Heart right ventricle (tissue), 16 donors: ENCODE data around the gene RAPGEFL1. TPM values are rescaled to one million over a fixed set of nuclear protein-coding genes. Genes with fewer than 3 reads are reported as not detected.

Experiments
- ATAC-seq, 8 donors: fragments of 200-7000 bp; cut with Tn5 transposase; one replicate each; pipeline ENCODE4 v1.9.1; 2020; ENCODE audit warnings: mild to moderate bottlenecking in 8 of 8, moderate library complexity in 8 of 8, moderate number of reproducible peaks in 1 of 8
- DNase-seq, 2 donors: peaks; one replicate each; pipeline ENCODE4 v3.0.0-alpha.2; 2020
- H3K27ac ChIP-seq, 10 donors: fragments of 200-600 bp; sonication (generic) in 2 of 10; one replicate each; pipeline versions ENCODE4 v1.5.0 to v1.8.0; 2020 to 2022; ENCODE audit warnings: mild to moderate bottlenecking in 3 of 10
- H3K27me3 ChIP-seq, 7 donors: fragments of 200-600 bp; one replicate each; pipeline ENCODE4 v1.8.0; 2021 to 2022; ENCODE audit warnings: mild to moderate bottlenecking in 2 of 7
- H3K36me3 ChIP-seq, 9 donors: fragments of 200-600 bp; sonication (generic) in 1 of 9; one replicate each; pipeline versions ENCODE4 v1.5.0 to v1.8.0; 2020 to 2022; ENCODE audit warnings: mild to moderate bottlenecking in 2 of 9
- H3K4me1 ChIP-seq, 9 donors: fragments of 200-600 bp; sonication (generic) in 1 of 9; one replicate each; pipeline versions ENCODE4 v1.5.0 to v1.8.0; 2020 to 2022; ENCODE audit warnings: mild to moderate bottlenecking in 4 of 9
- H3K4me3 ChIP-seq, 10 donors: fragments of 200-600 bp; sonication (generic) in 2 of 10; one replicate each; pipeline versions ENCODE4 v1.5.0 to v1.8.0; 2020 to 2022; ENCODE audit warnings: mild to moderate bottlenecking in 7 of 10, moderate library complexity in 2 of 10
- H3K9me3 ChIP-seq, 11 donors: fragments of 200-600 bp in 10 of 11; sonication (generic) in 2 of 11; one replicate each; pipeline versions ENCODE4 v1.5.0 to v1.8.0; 2013 to 2022; ENCODE audit warnings: mild to moderate bottlenecking in 2 of 11, control low read depth in 1 of 11, moderate library complexity in 1 of 11
- CTCF ChIP-seq, 9 donors: fragments of 200-600 bp; sonication (generic) in 2 of 9; IDR thresholded peaks; one replicate each; pipeline versions ENCODE4 v1.5.0 to v1.8.0; 2021 to 2022; ENCODE audit warnings: antibody characterized with exemption in 9 of 9, mild to moderate bottlenecking in 5 of 9, moderate library complexity in 1 of 9
- WGBS, 2 donors: extraction: QIAGEN DNeasy Blood & Tissue Kit; methylation state at CpG; one replicate each; pipeline ENCODE4 v1.1.7; 2013; ENCODE audit warnings: inconsistent platforms in 1 of 2; 5-methylcytosine and 5-hydroxymethylcytosine counted together
- intact Hi-C, 10 donors: fragments of 100-400 bp; cut with DNase I; formaldehyde crosslinking; loops; one replicate each; pipeline versions ENCODE4 v1.11.1 to v1.14.2; 2022
- polyA plus RNA-seq, 2 donors: library from polyadenylated mRNA; stranded (reverse); fragments of 200-250 nt; gene quantifications; one replicate each; pipeline ENCODE4 v1.2.3, GENCODE V29; 2013
- total RNA-seq, 10 donors: library from RNA; stranded (reverse); fragmentation: NEBNext Ultra II Directional in 3 of 10; extraction: Animal tissue kit (Norgen Biotek cat#: 25700) in 3 of 10; gene quantifications; one replicate each; pipeline versions ENCODE4 v1.2.1 to v1.2.4, GENCODE V29; 2021 to 2023
- donor health status: Arrhythmogenic right ventricular cardiomyopathy.
- donor health status: ischemic (EF 13 %, LVEDD 7.1; RV severe dilation, severe dysfunction).
- donor health status: healthy with polysubstance abuse.
- donor health status: DM: no; HTN: yes; CAD: no.
- donor health status: DM: no; HTN: no; CAD: no.
- donor health status: ischemic (EF 25% LVEDD 6.9; RV normal size, moderate dysfunction).
- donor health status: ischemic (EF 25% LVEDD 5.7; RV mildly dilated, moderate dysfunction).
- donor health status: healthy.
- donor health status: DM: yes; HTN: yes; CAD: no.
- donor health status: Ischemic cardiomyopathy.
- donor health status: ischemic (EF 35%, LVEDD 5.7; RV mildly dilated, moderate dysfunction).
- donor health status: nonischemic (EF 11% LVEDD 7.7; RV severe dilation, severe dysfunction).
- donor health status: DM: yes; HTN: yes; CAD: no.
- donor health status: PGD.
- donor health status: ischemic (EF 29% LVEDD 5.4; RV normal size, mild dysfunction).
- donor health status: nonischemic (EF 23%, LVEDD 6.1; RV moderate dilation, normal function).

Gene RAPGEFL1
- total and polyA plus RNA-seq, 12 donors: 2.2 to 21.9 (median 3.2) TPM

GRCh38 chr17:40148527-40148926 lies 28.7 kb upstream of the RAPGEFL1 start:
- TF ChIP-seq CTCF (IDR thresholded peaks at IDR 0.05): no peak

GRCh38 chr17:40150276-40150675 lies 27.0 kb upstream of the RAPGEFL1 start:
- peak in 1 of 8 donors; percentile 45 for ATAC-seq
- H3K27ac ChIP-seq: no peak overlapping the region
- no peaks in the 10 kb centered on the region for H3K27me3 ChIP-seq
- no peak for TF ChIP-seq CTCF (IDR thresholded peaks at IDR 0.05)
- no peaks in the 10 kb centered on the region for H3K9me3 ChIP-seq
- H3K4me3 ChIP-seq: no peak overlapping the region
- peaks cover 0 to 44% (median 10%) of the 10 kb centered on the region in 9 donors for H3K4me1 ChIP-seq
- intact Hi-C loops: no loop called here
- WGBS, 2 donors: 72 to 75% methylated on average over 4 of the region's 4 CpGs
- peaks cover 0 to 100% (median 64%) of the 10 kb centered on the region in 9 donors for H3K36me3 ChIP-seq
- no peak for DNase-seq

More at GRCh38 chr17:40148527-40148926, 28.7 kb upstream of the RAPGEFL1 start:
- Histone ChIP-seq H3K27me3 (no peaks in the 10 kb centered on the region), H3K9me3 (no peaks in the 10 kb centered on the region), H3K36me3 (peaks cover 0 to 100% (median 65%) of the 10 kb centered on the region in 9 donors), H3K27ac (no peak overlapping the region), H3K4me3 (no peak overlapping the region), H3K4me1 (peaks cover 0 to 40% (median 9%) of the 10 kb centered on the region in 9 donors)
- intact Hi-C loops: no loop called here
- no peak for DNase-seq
- 79 to 84% methylated on average over 3 of the region's 3 CpGs for WGBS, 2 donors
- ATAC-seq: no peak

GRCh38 chr17:40151414-40151963 lies 25.8 kb upstream of the RAPGEFL1 start:
- no peak for TF ChIP-seq CTCF (IDR thresholded peaks at IDR 0.05)
- intact Hi-C loops: no loop called here
- Histone ChIP-seq H3K9me3 (no peaks in the 10 kb centered on the region), H3K4me1 (peaks cover 0 to 52% (median 13%) of the 10 kb centered on the region in 9 donors), H3K27me3 (no peaks in the 10 kb centered on the region), H3K4me3 (no peak overlapping the region), H3K36me3 (peaks cover 0 to 100% (median 54%) of the 10 kb centered on the region in 9 donors), H3K27ac (peak overlapping the region in 1 of 10 donors; percentile 0)
- DNase-seq (no peak), ATAC-seq (no peak)
- 64 to 73% methylated on average over 7 of the region's 7 CpGs for WGBS, 2 donors

- Histone ChIP-seq H3K36me3 (peaks cover 0 to 85% (median 49%) of the 10 kb centered on the region in 9 donors), H3K9me3 (no peaks in the 10 kb centered on the region), H3K4me1 (peaks cover 0 to 51% (median 5%) of the 10 kb centered on the region in 9 donors), H3K27me3 (no peaks in the 10 kb centered on the region), H3K4me3 (no peak overlapping the region), H3K27ac (peak overlapping the region in 2 of 10 donors; percentile 1 to 28)
- 87 to 91% methylated on average over 14 of the region's 14 CpGs for WGBS, 2 donors
- TF ChIP-seq CTCF (IDR thresholded peaks at IDR 0.05): no peak
- DNase-seq: no peak
- no peak for ATAC-seq
- intact Hi-C loops: no loop called here
These were observed 23.6 kb upstream of the RAPGEFL1 start for GRCh38 chr17:40153603-40154236.
